GM18517 (cell line): Measurements from ENCODE around the gene SHLD1.

Experiments
- ATAC-seq: cut with Tn5 transposase; IDR thresholded peaks from one replicate; pipeline ENCODE4 v1.9.1; 2021; ENCODE audit warnings: mild to moderate bottlenecking, moderate library complexity; ENCODE audit not compliant: unreplicated experiment

SHLD1 gene

GRCh38 chr20:5843054-5843592 lies 92.9 kb downstream of the SHLD1 start:
- ATAC-seq = peak; percentile 58

- peak; percentile 87 for ATAC-seq
Observed at GRCh38 chr20:5844063-5844681, 94.0 kb downstream of the SHLD1 start.

GRCh38 chr20:5845681-5846615 lies 95.7 kb downstream of the SHLD1 start:
- ATAC-seq = no peak

- no peak for ATAC-seq
Observed at GRCh38 chr20:5848711-5849505, 98.7 kb downstream of the SHLD1 start.

- ATAC-seq = no peak
Observed at GRCh38 chr20:5855939-5856338, 105.7 kb downstream of the SHLD1 start.

GRCh38 chr20:5859608-5860007 lies 109.4 kb downstream of the SHLD1 start:
- no peak for ATAC-seq

- no peak for ATAC-seq
Observed at GRCh38 chr20:5862703-5863039, 112.5 kb downstream of the SHLD1 start.

- ATAC-seq = no peak
Observed at GRCh38 chr20:5863040-5863833, 113.0 kb downstream of the SHLD1 start.

GRCh38 chr20:5864428-5864827 lies 114.2 kb downstream of the SHLD1 start:
- no peak for ATAC-seq

GRCh38 chr20:5864873-5865587 lies 114.8 kb downstream of the SHLD1 start:
- no peak for ATAC-seq

- ATAC-seq = no peak
Observed at GRCh38 chr20:5865604-5866003, 115.4 kb downstream of the SHLD1 start.

GRCh38 chr20:5870568-5870981 lies 120.4 kb downstream of the SHLD1 start:
- ATAC-seq = no peak

GRCh38 chr20:5871459-5872410 lies 121.5 kb downstream of the SHLD1 start:
- no peak for ATAC-seq

GRCh38 chr20:5877128-5877527 lies 126.9 kb downstream of the SHLD1 start:
- ATAC-seq = no peak

- no peak for ATAC-seq
Observed at GRCh38 chr20:5880326-5880725, 130.1 kb downstream of the SHLD1 start.

GRCh38 chr20:5881703-5882102 lies 131.5 kb downstream of the SHLD1 start:
- ATAC-seq = no peak

- ATAC-seq = no peak
Observed at GRCh38 chr20:5882166-5882565, 132.0 kb downstream of the SHLD1 start.

- ATAC-seq = no peak
Observed at GRCh38 chr20:5884465-5885335, 134.5 kb downstream of the SHLD1 start.
